ENCODE measurements around the gene RHOT1.

GRCh38 chr17:32215696-32216095 is 73.4 kb downstream of the RHOT1 start:
- no peak for TF ChIP-seq CTCF (IDR thresholded peaks at IDR 0.05)
- no peak for TF ChIP-seq SIN3A (IDR thresholded peaks at IDR 0.05; ENCODE audit: borderline replicate concordance, insufficient read depth, low read depth, low read length)
- no peak for TF ChIP-seq REST (IDR thresholded peaks at IDR 0.05; ENCODE audit: insufficient read depth in 1 of 2, low read depth in 2 of 2, low read length in 1 of 2)
- TF ChIP-seq TCF7L2 (IDR thresholded peaks at IDR 0.05; ENCODE audit: low read depth, low read length): no peak

All from Panc1 (cell line).